ENCODE data around the gene PTPN14. TPM values are rescaled to one million over a fixed set of nuclear protein-coding genes. Genes with fewer than 3 reads are reported as not detected.
A peak's percentile ranks its signal among the peaks of the same experiment; 100 is the strongest.

Gene PTPN14
- total RNA-seq, 4 donors from 2014 or later = 42.8 to 63.8 (median 50.4) TPM

GRCh38 chr1:214587165-214587564 is 35.8 kb upstream of the PTPN14 start:
- H3K27me3 ChIP-seq = no peaks in the 10 kb centered on the region
- no peaks in the 10 kb centered on the region for H3K36me3 ChIP-seq
- H3K9me3 ChIP-seq = no peaks in the 10 kb centered on the region
- TF ChIP-seq, protein P1, sequence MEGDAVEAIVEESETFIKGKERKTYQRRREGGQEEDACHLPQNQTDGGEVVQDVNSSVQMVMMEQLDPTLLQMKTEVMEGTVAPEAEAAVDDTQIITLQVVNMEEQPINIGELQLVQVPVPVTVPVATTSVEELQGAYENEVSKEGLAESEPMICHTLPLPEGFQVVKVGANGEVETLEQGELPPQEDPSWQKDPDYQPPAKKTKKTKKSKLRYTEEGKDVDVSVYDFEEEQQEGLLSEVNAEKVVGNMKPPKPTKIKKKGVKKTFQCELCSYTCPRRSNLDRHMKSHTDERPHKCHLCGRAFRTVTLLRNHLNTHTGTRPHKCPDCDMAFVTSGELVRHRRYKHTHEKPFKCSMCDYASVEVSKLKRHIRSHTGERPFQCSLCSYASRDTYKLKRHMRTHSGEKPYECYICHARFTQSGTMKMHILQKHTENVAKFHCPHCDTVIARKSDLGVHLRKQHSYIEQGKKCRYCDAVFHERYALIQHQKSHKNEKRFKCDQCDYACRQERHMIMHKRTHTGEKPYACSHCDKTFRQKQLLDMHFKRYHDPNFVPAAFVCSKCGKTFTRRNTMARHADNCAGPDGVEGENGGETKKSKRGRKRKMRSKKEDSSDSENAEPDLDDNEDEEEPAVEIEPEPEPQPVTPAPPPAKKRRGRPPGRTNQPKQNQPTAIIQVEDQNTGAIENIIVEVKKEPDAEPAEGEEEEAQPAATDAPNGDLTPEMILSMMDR (IDR thresholded peaks at IDR 0.05 in 4 of 5, conservative IDR thresholded peaks at IDR 0.05 in 1 of 5) = no peak
- no peak for TF ChIP-seq POLR2A (IDR thresholded peaks at IDR 0.05)
- DNase-seq = no peak
- H3K4me3 ChIP-seq = no peak overlapping the region
- H3K4me1 ChIP-seq = peaks cover 9 to 12% of the 10 kb centered on the region in 2 donors
- no peak for ATAC-seq
- in situ Hi-C loops (cut with MboI; ENCODE audit: low sequenced_read_pairs in 4 of 4) = loop anchor here (5.0 to 25.0 kb wide), 3 partner anchors 252 to 375 kb away; no protein-coding TSS in a partner anchor
- no peak overlapping the region for H3K27ac ChIP-seq
- intact Hi-C loops (cut with DNase I; ENCODE audit: low total_unique reads) = loop anchor here (2.0 to 10.0 kb wide), 3 partner anchors 200 to 592 kb away; no protein-coding TSS in a partner anchor

DNA sequence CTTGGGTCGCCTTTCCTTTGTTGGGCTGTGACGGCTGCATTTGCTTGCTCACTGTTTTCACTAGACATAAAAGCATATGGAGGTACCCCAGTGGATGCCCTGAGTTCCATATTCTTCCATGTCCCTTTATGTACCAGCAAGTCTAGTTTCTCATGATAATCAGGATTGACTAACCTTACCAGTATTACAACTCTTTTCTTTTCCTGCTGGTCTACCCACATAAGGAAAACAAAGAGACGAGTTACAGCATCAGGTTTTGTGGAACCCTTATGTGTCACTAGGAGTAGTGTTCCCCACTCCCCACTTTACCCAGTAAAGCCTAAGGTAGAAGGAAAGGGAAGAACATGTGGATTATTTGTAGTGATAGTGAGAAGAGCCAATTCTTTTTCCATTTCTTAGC is 35.2 kb upstream of the PTPN14 start:
- Histone ChIP-seq H3K9me3 (no peaks in the 10 kb centered on the region), H3K27me3 (no peaks in the 10 kb centered on the region), H3K27ac (no peak overlapping the region), H3K4me1 (peaks cover 14% of the 10 kb centered on the region in 2 donors), H3K36me3 (no peaks in the 10 kb centered on the region), H3K4me3 (no peak overlapping the region)
- TF ChIP-seq, protein P1 (IDR thresholded peaks at IDR 0.05 in 4 of 5, conservative IDR thresholded peaks at IDR 0.05 in 1 of 5) = no peak
- TF ChIP-seq POLR2A (IDR thresholded peaks at IDR 0.05) = no peak
- no peak for ATAC-seq
- intact Hi-C loops (cut with DNase I; ENCODE audit: low total_unique reads) (loop anchor here (1.0 to 10.0 kb wide), 4 partner anchors 200 to 592 kb away; no protein-coding TSS in a partner anchor), in situ Hi-C loops (cut with MboI; ENCODE audit: low sequenced_read_pairs in 4 of 4) (loop anchor here (5.0 to 25.0 kb wide), 3 partner anchors 252 to 374 kb away; no protein-coding TSS in a partner anchor)
- no peak for DNase-seq

DNA sequence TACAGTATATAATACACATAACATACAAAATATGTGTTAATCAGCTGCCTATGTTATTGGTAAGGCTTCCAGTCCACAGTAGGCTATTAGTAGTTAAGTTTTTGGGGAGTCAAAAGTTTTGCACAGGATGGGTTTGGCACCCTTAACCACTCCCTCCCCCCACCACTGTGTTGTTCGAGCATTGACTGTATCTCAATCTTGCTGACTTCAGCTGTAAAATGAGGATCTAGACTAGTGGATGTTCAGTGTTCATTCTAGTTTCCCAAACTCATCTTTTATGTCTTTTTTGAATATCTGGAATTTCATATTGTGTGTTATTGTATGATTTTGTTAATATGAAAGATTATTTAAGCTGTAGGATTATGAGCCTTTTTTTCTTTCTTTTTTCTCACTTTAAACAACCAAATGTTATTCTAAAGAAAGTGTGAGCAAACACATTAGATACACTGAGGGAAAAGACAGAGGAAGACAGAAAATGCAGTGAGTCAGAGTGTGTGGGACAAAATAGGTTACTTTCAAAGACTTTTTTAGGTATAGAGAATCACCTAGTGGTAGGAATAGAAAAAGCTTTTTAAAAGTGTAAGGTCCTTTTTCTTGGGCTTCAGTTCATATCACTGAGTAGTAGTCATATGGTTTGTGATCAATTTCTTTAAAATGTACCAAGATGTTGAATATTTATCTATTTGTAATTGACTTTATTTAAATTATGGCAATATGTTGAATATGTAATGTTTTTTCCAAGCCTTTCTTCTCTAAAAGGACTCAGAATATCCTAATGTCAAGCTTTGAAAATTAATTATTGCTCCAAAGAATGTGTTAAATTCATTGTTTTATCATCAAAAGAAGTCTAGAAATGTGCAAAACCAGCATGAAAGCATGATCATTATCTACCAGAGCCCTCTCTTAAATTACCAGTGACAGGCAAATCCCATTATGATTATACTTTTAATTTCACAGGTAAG is 33.7 kb upstream of the PTPN14 start:
- H3K27ac ChIP-seq = no peak overlapping the region
- no peaks in the 10 kb centered on the region for H3K27me3 ChIP-seq
- peaks cover 19% of the 10 kb centered on the region in 2 donors for H3K4me1 ChIP-seq
- in situ Hi-C loops (cut with MboI; ENCODE audit: low sequenced_read_pairs in 4 of 4) = loop anchor here (5.0 to 25.0 kb wide), 3 partner anchors 250 to 373 kb away; no protein-coding TSS in a partner anchor
- intact Hi-C loops (cut with DNase I; ENCODE audit: low total_unique reads) = loop anchor here (5.0 to 10.0 kb wide), 2 partner anchors 373 to 590 kb away; no protein-coding TSS in a partner anchor
- peak; percentile 44 to 75 for ATAC-seq
- no peaks in the 10 kb centered on the region for H3K9me3 ChIP-seq
- no peaks in the 10 kb centered on the region for H3K36me3 ChIP-seq
- no peak for DNase-seq
- H3K4me3 ChIP-seq = no peak overlapping the region
- no peak for TF ChIP-seq POLR2A (IDR thresholded peaks at IDR 0.05)
- TF ChIP-seq, protein P1 (IDR thresholded peaks at IDR 0.05 in 4 of 5, conservative IDR thresholded peaks at IDR 0.05 in 1 of 5) = peak; percentile 55 to 93 (median 63)

DNA sequence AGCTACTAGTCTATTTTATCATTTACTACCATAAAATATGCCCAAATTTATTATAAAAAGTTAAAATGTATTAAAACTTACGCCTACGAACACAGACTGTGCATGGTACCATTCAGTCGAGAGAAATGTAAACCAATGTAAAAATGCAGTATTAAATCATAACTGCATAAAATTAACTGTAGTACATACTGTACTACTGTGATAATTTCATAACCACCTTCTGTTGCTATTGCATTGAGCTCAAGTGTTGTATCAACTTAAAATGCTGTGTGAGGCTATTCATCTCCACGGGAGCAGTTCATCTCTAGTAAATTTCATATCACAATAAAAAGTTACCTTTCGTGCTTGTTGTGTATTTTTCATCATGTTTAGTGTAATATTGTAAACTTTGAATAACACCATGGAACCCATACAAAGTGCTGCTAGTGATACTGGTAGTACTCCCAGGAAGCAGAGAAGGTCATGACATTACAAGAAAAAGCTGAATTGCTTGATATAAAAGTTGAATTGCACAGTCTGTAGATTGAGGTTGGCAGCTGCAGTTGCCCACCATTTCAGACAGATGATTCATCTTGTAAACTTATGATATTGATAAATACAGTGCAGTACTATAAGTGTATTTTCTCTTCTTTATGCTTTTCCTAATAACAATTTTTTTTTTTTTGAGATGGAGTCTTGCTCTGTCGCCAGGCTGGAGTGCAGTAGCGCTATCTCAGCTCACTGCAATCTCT is 32.6 kb upstream of the PTPN14 start:
- ATAC-seq (peak; percentile 30 to 45), DNase-seq (no peak)
- no peaks in the 10 kb centered on the region for H3K36me3 ChIP-seq
- intact Hi-C loops (cut with DNase I; ENCODE audit: low total_unique reads) (loop anchor here (2.0 to 10.0 kb wide), 2 partner anchors 33 to 589 kb away; partner anchors contain the start of gene PTPN14), in situ Hi-C loops (cut with MboI; ENCODE audit: low sequenced_read_pairs in 4 of 4) (loop anchor here (10.0 to 25.0 kb wide), 2 partner anchors 249 to 372 kb away; no protein-coding TSS in a partner anchor)
- peaks cover 15 to 19% of the 10 kb centered on the region in 2 donors for H3K4me1 ChIP-seq
- no peaks in the 10 kb centered on the region for H3K9me3 ChIP-seq
- no peak overlapping the region for H3K27ac ChIP-seq
- H3K4me3 ChIP-seq = no peak overlapping the region
- no peaks in the 10 kb centered on the region for H3K27me3 ChIP-seq
- TF ChIP-seq, protein P1 (IDR thresholded peaks at IDR 0.05 in 4 of 5, conservative IDR thresholded peaks at IDR 0.05 in 1 of 5) = no peak
- TF ChIP-seq POLR2A (IDR thresholded peaks at IDR 0.05) = no peak
